Testis (tissue), 3 donors: ENCODE results near the gene PLXDC2. TPM values are rescaled to one million over a fixed set of nuclear protein-coding genes. Genes with fewer than 3 reads are reported as not detected.
A peak's percentile ranks its signal among the peaks of the same experiment; 100 is the strongest.

Source experiments
- DNase-seq: peaks from one replicate; pipeline ENCODE4 v3.0.0-alpha.2; 2019
- H3K27ac ChIP-seq, 2 donors: fragments of 200-600 bp; sonication (generic); one replicate each; pipeline ENCODE4 v1.5.1; 2019
- H3K27me3 ChIP-seq: fragments of 200-600 bp; sonication (generic); one replicate; pipeline ENCODE4 v1.5.1; 2019
- H3K36me3 ChIP-seq: fragments of 200-600 bp; sonication (generic); one replicate; pipeline ENCODE4 v1.5.1; 2017; ENCODE audit warnings: low read depth; ENCODE audit errors: missing control alignments
- H3K4me1 ChIP-seq: fragments of 200-600 bp; sonication (generic); one replicate; pipeline ENCODE4 v1.5.1; 2019
- H3K4me3 ChIP-seq, 2 donors: fragments of 200-600 bp; sonication (generic); one replicate each; pipeline ENCODE4 v1.5.1; 2017 to 2019
- H3K9me3 ChIP-seq: fragments of 200-600 bp; sonication (generic); one replicate; pipeline ENCODE4 v1.5.1; 2017
- CTCF ChIP-seq, 3 experiments: fragments of 450-650 bp in 2 of 3; fragments of 200-600 bp in 1 of 3; sonication (generic) in 1 of 3; IDR thresholded peaks; one replicate each; pipeline ENCODE4 v1.5.1; 2016 to 2019; ENCODE audit warnings: antibody characterized with exemption in 3 of 3, mild to moderate bottlenecking in 2 of 3, moderate library complexity in 1 of 3
- POLR2A ChIP-seq: fragments of 450-650 bp; IDR thresholded peaks from one replicate; pipeline ENCODE4 v1.6.1; 2017; ENCODE audit warnings: antibody characterized with exemption, mild to moderate bottlenecking, moderate library complexity
- WGBS, 2 donors: methylation state at CpG; one replicate each; pipeline ENCODE4 v1.1.5; 2018; 5-methylcytosine and 5-hydroxymethylcytosine counted together
- intact Hi-C: fragments of 100-400 bp; cut with DNase I; formaldehyde crosslinking; loops from one replicate; pipeline ENCODE4 v1.15.1; 2023; ENCODE audit warnings: low total_unique reads
- polyA plus RNA-seq: library from polyadenylated mRNA; stranded (reverse); fragments of 350-450 nt; fragmentation: Illumina TruSeq; extraction: RNeasy Lipid Tissue Mini Kit (QIAGEN cat#74804); gene quantifications from one replicate; pipeline ENCODE4 v1.2.3, GENCODE V29; 2014; ENCODE audit warnings: low read depth, low replicate concordance; ENCODE audit not compliant: insufficient read depth
- total RNA-seq, 2 donors: library from RNA; depleted of rRNA; stranded (reverse); fragments of >200 nt; gene quantifications; one replicate each; pipeline ENCODE4 v1.2.3, GENCODE V29; 2016

The PLXDC2 gene
- total and polyA plus RNA-seq, 3 donors from 2014 or later = 27.5 to 81.7 (median 53.6) TPM

- H3K36me3 ChIP-seq = no peaks in the 10 kb centered on the region
- H3K27ac ChIP-seq = no peak overlapping the region
- H3K9me3 ChIP-seq = no peaks in the 10 kb centered on the region
- intact Hi-C loops = no loop called here
- peaks cover 21% of the 10 kb centered on the region for H3K4me1 ChIP-seq
- DNase-seq = no peak
- no peaks in the 10 kb centered on the region for H3K27me3 ChIP-seq
- no peak for TF ChIP-seq POLR2A
- no peak for TF ChIP-seq CTCF (IDR thresholded peaks at IDR 0.05)
- WGBS, 2 donors = 88 to 92% methylated on average over 4 of the region's 4 CpGs
- H3K4me3 ChIP-seq = no peak overlapping the region
Measured at GRCh38 chr10:19920075-19920726, 104.0 kb downstream of the PLXDC2 start.

GRCh38 chr10:19921300-19922140 is 105.3 kb downstream of the PLXDC2 start:
- H3K27ac ChIP-seq = peak overlapping the region in 1 of 2 donors; percentile 75
- TF ChIP-seq POLR2A (no peak), CTCF (IDR thresholded peaks at IDR 0.05) (no peak)
- WGBS, 2 donors = 53 to 65% methylated on average over 12 to 13 of the region's 13 CpGs
- intact Hi-C loops = no loop called here
- DNase-seq = no peak
- no peak overlapping the region for H3K4me3 ChIP-seq
- H3K4me1 ChIP-seq = peaks cover 21% of the 10 kb centered on the region
- H3K9me3 ChIP-seq = no peaks in the 10 kb centered on the region
- H3K36me3 ChIP-seq = no peaks in the 10 kb centered on the region
- H3K27me3 ChIP-seq = no peaks in the 10 kb centered on the region

- 41 to 60% methylated on average over 3 of the region's 3 CpGs for WGBS, 2 donors
- H3K27me3 ChIP-seq = no peaks in the 10 kb centered on the region
- no peaks in the 10 kb centered on the region for H3K9me3 ChIP-seq
- no peak overlapping the region for H3K4me3 ChIP-seq
- DNase-seq = peak; percentile 38
- no peak for TF ChIP-seq CTCF (IDR thresholded peaks at IDR 0.05)
- no peak for TF ChIP-seq POLR2A
- intact Hi-C loops = no loop called here
- H3K36me3 ChIP-seq = no peaks in the 10 kb centered on the region
- peak overlapping the region in 1 of 2 donors; percentile 75 for H3K27ac ChIP-seq
- H3K4me1 ChIP-seq = peaks cover 21% of the 10 kb centered on the region
Measured at GRCh38 chr10:19922236-19922963, 106.2 kb downstream of the PLXDC2 start.

- Histone ChIP-seq H3K36me3 (no peaks in the 10 kb centered on the region), H3K27me3 (no peaks in the 10 kb centered on the region), H3K27ac (no peak overlapping the region), H3K4me1 (peaks cover 16% of the 10 kb centered on the region), H3K4me3 (no peak overlapping the region), H3K9me3 (no peaks in the 10 kb centered on the region)
- intact Hi-C loops = no loop called here
- TF ChIP-seq POLR2A (no peak), CTCF (IDR thresholded peaks at IDR 0.05) (no peak)
- 68 to 73% methylated on average over 4 of the region's 4 CpGs for WGBS, 2 donors
- DNase-seq = no peak
Measured at GRCh38 chr10:19925064-19925463, 108.8 kb downstream of the PLXDC2 start.
